Measurements from ENCODE around the gene IQCH. TPM values are rescaled to one million over a fixed set of nuclear protein-coding genes. Genes with fewer than 3 reads are reported as not detected.

IQCH gene
- polyA plus RNA-seq, 3 donors: 0.35 to 0.90 (median 0.45) TPM

GRCh38 chr15:67372986-67373675 lies 118.5 kb downstream of the IQCH start:
- 88 to 92% (median 92%) methylated on average over 6 of the region's 6 CpGs for WGBS, 3 donors
- no peak overlapping the region for H3K27ac ChIP-seq (ENCODE audit: low read depth, low read length)

GRCh38 chr15:67373971-67374370 lies 119.4 kb downstream of the IQCH start:
- no peak overlapping the region for H3K27ac ChIP-seq (ENCODE audit: low read depth, low read length)

DNA sequence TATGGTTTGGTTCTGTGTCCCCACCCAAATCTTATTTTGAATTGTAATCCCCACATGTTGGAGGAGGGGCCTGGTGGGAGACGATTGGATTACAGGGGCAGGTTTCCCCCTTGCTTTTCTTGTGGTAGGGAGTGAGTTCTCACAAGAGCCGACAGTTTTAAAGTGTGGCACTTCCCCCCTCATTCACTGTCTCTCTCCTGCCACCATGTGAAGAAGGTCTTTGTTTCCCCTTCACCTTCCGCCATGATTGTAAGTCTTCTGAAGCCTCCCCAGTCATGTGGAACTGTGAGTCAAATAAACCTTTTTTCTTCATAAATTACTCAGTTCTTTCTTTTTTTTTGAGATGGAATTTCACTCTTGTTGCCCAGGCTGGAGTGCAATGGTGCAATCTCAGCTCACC lies 124.9 kb downstream of the IQCH start:
- WGBS, 3 donors: 83 to 88% (median 86%) methylated on average over 3 of the region's 3 CpGs
- H3K27ac ChIP-seq (ENCODE audit: low read depth, low read length): no peak overlapping the region

GRCh38 chr15:67380921-67381320 lies 126.3 kb downstream of the IQCH start:
- 83 to 87% (median 87%) methylated on average over 1 of the region's 1 CpG for WGBS, 3 donors
- no peak overlapping the region for H3K27ac ChIP-seq (ENCODE audit: low read depth, low read length)

DNA sequence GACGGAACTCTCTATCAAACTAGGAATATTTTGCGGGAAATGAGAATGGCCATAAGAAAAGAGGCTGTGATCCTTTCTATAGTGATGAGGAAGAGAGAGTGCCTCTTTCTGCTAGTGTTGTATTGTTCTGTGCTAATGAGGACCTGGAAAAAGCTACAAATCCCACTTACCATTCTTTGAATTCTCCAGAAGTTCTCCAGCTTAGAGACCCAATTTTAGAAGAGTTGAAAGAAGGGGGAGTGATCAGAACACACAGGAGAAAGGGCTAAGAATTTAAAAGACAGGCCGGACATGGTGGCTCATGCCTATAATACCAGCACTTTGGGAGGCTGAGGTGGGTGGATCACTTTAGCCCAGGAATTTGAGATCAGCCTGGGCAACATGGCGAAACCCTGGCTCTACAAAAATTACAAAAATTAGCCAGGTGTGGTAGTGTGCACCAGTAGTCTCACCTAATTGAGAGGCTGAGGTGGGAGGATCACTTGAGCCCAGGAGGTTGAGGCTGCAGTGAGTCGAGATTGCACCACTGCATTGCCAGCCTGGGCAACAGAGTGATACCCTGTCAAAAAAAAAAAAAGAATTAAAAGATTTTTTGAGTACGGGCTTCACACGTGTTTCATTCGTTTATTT lies 126.9 kb downstream of the IQCH start:
- H3K27ac ChIP-seq (ENCODE audit: low read depth, low read length): no peak overlapping the region
- 90 to 93% (median 93%) methylated on average over 8 of the region's 8 CpGs for WGBS, 3 donors

- 93 to 95% (median 94%) methylated on average over 3 of the region's 3 CpGs for WGBS, 3 donors
Observed at GRCh38 chr15:67382723-67383122, 128.1 kb downstream of the IQCH start.

GRCh38 chr15:67383899-67384298 lies 129.3 kb downstream of the IQCH start:
- no peak overlapping the region for H3K27ac ChIP-seq (ENCODE audit: low read depth, low read length)
- 94 to 95% (median 95%) methylated on average over 1 of the region's 1 CpG for WGBS, 3 donors

More at GRCh38 chr15:67382723-67383122, 128.1 kb downstream of the IQCH start:
- H3K27ac ChIP-seq (ENCODE audit: low read depth, low read length): no peak overlapping the region

GRCh38 chr15:67384761-67385160 lies 130.2 kb downstream of the IQCH start:
- whole genome bisulfite sequencing, 3 donors: 78 to 85% (median 81%) methylated on average over 4 of the region's 4 CpGs

DNA sequence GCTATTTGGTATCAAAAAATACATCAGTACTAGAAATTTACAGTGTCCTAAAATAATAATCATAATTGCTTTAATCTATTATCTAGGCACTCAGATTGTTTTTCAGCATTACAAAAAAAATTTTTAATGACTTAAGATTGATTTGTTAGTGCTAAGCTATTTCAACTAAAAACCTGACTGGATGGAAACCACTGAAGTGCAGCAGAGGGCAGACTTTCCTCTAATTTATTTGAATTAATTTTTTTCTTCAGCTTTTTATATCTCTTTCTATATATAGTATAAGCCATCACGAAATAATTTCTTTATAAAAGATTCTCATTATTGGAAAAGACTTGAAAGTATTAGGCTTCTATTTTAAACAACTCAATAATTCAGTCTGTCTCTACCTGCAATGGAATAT lies 131.4 kb downstream of the IQCH start:
- H3K27ac ChIP-seq (ENCODE audit: low read depth, low read length): no peak overlapping the region
- 38 to 65% (median 39%) methylated on average over 1 of the region's 1 CpG for WGBS, 3 donors

More at GRCh38 chr15:67384761-67385160, 130.2 kb downstream of the IQCH start:
- H3K27ac ChIP-seq (ENCODE audit: low read depth, low read length): no peak overlapping the region

DNA sequence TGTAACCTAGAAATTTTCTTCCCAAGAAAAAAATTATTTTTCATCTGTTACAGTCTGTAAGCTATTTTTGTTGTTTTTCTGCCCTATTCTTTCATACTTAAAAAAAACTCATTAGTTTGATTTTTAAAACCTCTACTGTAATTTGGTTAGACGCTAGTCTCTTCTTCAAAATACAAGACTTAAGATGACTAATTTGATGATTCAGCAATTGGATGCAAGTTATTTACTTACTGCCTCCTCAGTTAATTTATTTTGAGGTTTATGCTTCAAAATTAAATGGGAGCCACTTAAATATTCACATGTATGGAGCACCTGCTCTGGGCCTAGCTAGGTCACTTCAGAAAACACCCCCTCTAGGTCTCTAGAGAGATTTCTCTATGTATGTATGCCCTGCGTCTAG lies 132.4 kb downstream of the IQCH start:
- WGBS, 3 donors: 94 to 99% (median 96%) methylated on average over 2 of the region's 2 CpGs
- H3K27ac ChIP-seq (ENCODE audit: low read depth, low read length): no peak overlapping the region

GRCh38 chr15:67389975-67390374 lies 135.4 kb downstream of the IQCH start:
- H3K27ac ChIP-seq (ENCODE audit: low read depth, low read length): no peak overlapping the region
- 42 to 59% (median 47%) methylated on average over 1 of the region's 1 CpG for WGBS, 3 donors

GRCh38 chr15:67394873-67395639 lies 140.5 kb downstream of the IQCH start:
- 81 to 84% (median 84%) methylated on average over 9 of the region's 9 CpGs for WGBS, 3 donors
- no peak overlapping the region for H3K27ac ChIP-seq (ENCODE audit: low read depth, low read length)

DNA sequence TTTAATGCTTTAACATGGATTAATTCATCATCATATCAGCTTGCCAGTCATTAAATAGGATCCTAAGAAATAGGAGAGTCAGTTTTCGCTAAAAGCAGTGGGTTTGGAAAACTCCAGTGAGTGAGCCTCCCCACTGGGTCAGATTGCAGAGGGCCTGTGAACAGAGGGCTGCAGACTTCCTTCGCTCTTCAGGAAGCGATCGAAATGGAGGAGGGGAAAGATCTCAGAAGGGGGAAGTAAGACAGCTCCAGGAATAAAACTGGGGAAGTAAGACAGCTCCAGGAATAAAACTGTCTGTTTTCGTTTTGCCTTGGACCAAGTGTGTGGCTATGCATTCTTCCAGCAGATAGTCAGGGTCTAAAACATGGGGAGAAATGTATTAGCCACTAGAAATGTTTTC lies 141.5 kb downstream of the IQCH start:
- WGBS, 3 donors: 54 to 83% (median 60%) methylated on average over 5 of the region's 5 CpGs
- H3K27ac ChIP-seq (ENCODE audit: low read depth, low read length): no peak overlapping the region

DNA sequence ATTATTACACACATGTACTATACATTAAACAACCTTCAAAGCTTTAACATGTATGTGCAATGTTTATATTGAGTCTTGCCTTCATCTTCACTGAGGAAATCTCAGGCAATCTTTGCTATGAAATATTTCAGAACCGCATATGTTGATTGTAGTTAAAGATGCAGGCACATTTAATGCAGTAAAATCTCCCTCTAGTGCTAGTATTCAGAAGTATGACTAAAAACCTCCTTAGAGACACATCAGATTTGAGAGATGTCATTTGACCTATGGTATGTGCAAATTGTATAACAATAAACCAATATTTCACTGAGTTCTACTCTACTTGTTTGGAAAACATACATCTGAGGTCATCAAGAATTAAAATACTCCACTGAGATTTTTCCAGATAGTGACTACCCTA lies 142.6 kb downstream of the IQCH start:
- H3K27ac ChIP-seq (ENCODE audit: low read depth, low read length): no peak overlapping the region
- 73 to 81% (median 80%) methylated on average over 1 of the region's 1 CpG for WGBS, 3 donors

DNA sequence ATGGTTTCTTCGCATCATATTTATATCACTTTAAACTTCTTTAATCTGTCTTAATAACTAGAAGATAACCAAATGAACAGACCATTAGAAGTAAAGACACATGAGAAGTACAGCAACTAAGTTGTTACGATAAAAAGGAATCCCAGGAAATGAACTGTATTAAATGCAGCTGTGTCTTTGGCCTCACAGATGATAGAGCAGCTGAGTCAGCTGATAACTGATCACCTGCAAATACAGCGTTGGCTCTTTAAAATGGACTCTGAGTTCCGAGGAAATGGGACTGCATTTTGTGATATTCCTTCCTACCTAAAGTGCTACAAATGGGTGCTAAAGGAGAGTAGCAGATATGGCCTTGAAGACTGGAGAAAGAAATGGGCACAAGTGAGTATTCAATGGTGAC lies 145.3 kb downstream of the IQCH start:
- 69 to 93% (median 90%) methylated on average over 4 of the region's 4 CpGs for WGBS, 3 donors

DNA sequence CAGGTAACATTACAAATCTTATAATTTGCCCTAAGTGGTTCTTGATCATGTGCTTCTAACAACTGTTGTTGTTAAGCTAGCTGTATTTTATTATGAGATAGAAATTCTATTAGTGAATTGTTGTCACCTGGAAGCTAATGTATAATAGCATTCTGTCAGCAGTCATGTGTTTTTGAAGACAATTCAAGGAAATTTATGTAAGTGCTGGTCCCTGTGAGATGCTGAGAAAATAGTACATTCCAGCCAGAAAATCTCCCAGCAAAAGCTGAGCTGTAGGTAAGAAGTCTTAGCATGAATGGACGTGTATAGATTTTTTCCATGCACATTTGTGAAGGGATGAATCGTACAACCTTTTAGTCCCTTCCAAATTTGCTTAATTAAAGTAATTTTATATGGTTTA lies 146.3 kb downstream of the IQCH start:
- no peak overlapping the region for H3K27ac ChIP-seq (ENCODE audit: low read depth, low read length)
- whole genome bisulfite sequencing, 3 donors: 83 to 88% (median 86%) methylated on average over 2 of the region's 2 CpGs

More for the DNA sequence above, 145.3 kb downstream of the IQCH start:
- H3K27ac ChIP-seq (ENCODE audit: low read depth, low read length): no peak overlapping the region

DNA sequence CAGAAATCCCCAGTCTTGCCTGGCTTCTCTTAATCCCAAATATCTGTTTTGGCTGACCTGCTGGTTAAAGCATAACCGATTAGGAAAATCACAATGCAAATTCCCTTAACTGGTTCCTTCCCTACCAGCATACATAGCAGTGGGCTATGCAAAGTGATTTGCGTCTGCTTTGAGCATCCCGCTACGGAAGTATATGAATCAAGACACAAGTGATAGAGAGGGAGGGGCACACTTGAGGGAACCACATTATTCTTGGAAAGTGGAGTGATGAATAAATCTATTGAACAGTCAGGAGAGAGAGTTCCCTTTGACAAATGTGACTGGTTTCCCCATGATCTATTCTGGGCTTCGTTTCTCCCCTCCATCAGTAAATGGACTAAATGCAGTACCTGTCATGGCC lies 146.8 kb downstream of the IQCH start:
- H3K27ac ChIP-seq (ENCODE audit: low read depth, low read length): no peak overlapping the region
- WGBS, 3 donors: 74 to 88% (median 85%) methylated on average over 5 of the region's 5 CpGs

DNA sequence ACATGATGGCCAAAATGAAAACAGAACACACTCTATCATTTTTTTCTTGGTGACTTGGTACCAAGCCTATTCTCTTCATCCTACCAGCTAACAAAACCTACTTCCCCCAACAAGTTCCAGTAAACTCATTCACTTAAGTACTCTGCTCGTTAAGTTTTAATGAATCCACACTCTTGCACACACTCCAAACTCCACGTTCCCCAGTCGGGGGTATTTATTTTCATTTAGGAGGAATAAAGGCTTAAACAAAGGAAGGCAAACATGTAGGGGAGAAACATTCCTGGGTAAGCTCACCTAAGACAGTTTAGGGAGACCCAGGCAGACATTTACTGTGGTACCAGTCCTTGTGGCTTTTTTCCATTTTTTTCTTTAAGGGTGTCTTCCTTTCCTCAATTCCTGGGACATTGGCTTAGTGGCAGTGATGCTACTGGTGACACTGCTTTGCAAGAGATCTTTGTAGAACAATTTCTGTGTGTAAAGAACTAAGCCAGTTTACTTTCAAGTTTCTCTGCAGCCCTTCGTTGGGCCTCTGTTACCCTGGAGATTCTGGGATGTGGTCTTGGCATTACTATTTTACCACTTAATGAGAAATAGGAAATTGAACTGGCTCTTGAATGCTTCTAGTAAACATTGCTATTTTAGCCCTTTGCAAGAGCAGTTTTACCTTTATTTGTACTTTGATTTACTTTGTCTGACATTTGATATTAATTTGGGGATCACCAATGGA lies 149.0 kb downstream of the IQCH start:
- 66 to 76% (median 76%) methylated on average over 4 of the region's 4 CpGs for WGBS, 3 donors
- no peak overlapping the region for H3K27ac ChIP-seq (ENCODE audit: low read depth, low read length)

All from adipose tissue (tissue), 3 donors.